GM18909 (cell line): ENCODE measurements around the gene PPP1R15B.

ENCODE experiments used
- ATAC-seq: cut with Tn5 transposase; IDR thresholded peaks from one replicate; pipeline ENCODE4 v1.9.1; 2021; ENCODE audit warnings: mild to moderate bottlenecking; ENCODE audit not compliant: unreplicated experiment, poor library complexity

Gene PPP1R15B

DNA sequence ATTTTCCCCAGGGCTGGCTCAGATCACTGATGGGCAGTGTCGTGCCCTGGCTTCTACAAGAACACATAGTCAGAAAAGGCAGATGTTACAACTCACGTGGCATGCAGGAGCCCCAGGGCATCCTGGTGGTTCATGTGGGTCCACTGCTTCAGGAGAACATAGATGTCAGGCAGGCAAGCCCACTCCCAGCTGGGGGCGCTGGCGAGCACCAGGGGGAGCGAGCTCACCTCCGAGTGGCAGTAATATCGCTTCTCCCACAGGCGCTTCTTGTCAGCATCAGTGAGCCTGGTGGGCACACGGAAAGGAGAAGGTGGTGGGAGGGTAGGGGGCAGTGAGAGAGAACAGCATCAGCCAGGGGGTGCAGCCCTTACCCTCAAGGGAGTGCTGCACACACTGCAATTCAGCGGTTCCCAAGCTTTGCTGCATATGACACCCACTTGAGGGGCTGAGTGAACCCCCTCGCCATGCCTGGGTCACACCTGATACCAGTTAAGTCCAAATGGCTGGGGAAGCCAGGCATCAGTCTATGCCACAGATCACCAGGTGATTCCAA lies 34.3 kb upstream of the PPP1R15B start:
- ATAC-seq: no peak

DNA sequence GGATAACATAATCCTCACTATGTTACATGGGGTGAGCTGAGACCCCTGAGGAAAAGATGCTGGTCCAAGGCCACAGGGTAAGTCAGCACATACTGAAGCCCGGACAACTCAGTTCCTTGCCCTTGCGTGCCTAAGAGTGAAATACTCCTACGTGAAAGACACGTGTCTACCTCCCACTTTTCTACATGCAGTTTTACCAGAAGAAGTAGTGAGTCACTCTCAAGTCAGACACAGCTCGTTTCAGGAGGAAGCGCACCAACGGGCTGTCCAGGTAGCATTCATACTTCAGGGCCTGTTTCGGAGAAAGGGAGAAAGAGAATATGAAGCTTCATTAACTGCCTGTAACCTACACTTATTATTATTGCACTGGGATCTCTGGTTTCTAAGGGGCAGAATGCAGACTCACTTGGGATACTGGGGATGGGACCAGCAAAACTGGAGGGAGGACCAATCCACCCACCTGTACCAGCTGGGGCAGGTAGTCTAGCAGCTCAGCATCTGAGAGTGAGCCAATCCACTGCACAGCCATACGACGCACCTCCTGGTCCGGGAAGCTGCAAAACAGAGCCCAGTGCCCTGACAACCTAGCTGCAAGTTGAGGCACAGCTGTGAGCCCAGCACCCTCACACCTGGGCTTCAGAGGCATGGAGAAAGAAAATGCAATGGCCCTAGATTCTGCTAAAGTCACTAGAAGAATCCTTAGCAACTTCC lies 32.4 kb upstream of the PPP1R15B start:
- no peak for ATAC-seq

DNA sequence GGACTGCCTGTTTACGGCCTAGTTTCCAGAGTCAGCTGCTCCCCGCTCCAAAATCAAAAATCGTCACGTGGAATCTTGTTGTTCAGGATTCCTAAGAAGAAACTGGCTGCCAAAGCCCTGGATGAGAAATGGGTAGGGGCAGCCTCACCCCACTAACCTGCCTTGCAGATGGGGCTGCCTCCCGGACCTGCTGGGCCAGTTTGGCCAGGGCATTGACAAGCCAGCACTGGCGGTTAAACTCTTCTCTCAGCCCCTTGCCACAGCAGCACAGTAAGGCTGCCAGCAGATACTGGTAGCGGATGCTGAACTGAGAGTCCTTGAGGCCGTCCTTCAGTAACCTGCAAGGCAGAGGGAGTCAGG lies 31.6 kb upstream of the PPP1R15B start:
- ATAC-seq: no peak

DNA sequence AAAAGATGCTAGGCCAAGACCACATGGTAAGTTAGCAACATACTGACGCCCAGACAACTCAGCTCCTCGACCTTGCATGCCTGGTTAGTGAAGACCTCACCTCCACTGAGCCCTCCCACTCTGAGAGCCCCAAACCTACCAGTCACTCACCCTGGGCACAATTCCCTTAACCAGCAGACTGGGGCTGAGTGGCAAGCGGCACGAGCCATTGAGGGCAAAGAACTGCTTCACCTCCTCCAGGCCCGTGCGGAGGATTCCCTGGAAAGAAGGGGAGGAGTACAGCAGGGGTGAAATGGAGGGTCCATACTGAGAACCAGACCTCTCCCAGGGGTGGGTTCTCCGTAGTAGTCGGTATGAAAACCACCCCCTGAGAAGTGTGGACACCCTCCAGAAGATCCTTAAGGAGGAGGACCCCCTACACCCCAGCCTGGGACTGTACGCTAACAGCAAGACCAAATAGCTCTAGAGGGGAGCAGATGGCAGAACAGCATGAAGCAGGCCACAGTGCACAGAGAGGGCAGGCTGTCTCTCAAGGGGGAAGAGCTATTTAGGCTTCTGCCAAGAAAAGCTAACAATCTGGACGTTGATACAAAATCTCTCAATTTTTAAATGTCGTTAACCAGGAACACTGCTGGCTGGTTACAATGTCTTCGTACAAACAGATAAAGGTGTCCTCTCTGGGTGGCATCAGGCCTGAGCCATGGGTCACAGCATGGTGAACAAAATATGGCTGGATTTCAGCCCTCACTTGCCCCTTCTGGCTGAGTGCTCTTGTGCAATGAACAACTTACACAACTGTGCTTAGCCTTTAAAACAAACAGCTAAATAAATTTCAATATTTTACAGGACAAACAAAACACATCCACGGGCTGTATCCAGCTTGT lies 31.0 kb upstream of the PPP1R15B start:
- ATAC-seq: no peak

DNA sequence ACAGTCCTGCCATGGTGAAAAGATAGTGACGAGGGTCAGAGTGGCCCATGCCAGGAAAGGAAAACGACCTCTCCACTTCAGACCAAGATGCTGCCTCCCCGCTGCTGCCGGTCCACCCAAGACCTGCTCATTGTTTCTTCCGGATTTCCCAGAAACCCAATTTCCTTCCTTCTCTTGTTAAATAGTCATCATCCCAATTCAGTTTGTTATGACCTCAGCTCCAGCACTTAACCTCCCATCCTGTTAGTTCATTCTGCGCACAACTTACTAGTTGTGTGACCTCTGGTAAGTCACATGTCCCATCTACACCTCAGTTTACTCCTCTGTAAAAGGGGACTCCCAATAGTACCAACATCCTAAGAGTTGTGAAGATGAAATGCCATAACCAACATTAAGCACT lies 29.9 kb upstream of the PPP1R15B start:
- no peak for ATAC-seq

DNA sequence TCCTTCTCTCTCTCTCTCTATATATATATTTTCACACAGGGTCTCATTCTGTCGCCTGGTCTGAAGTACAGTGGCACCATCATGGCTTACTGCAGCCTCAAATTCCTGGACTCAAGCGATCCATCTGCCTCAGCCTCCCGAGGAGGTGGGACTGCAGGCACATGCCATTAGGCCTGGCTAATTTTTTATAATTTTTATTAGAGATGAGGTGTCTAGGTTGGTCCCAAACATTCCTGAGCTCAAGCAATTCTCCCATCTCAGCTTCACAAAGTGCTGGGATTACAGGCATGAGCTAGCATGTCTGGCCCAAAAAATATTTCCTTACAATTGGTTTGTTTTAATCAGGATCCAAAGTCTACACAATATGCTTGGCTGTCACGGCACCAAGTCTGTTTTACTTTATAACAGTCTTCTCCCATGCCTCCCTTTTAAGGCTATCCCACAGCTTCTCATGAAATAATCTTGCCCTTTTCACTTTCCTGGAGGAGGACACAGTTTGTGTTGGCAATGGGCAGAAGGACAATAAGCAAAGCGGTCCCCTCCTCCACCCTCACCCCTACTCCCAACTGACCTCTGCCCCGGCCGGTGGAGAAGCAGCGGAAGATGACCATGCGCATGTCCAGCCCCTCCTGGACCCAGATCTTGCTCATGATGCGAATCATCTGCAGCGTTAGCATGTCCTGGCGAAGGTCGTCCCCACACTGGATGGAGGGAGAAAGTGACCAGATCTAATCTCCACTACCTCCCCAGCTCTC lies 28.2 kb upstream of the PPP1R15B start:
- no peak for ATAC-seq

DNA sequence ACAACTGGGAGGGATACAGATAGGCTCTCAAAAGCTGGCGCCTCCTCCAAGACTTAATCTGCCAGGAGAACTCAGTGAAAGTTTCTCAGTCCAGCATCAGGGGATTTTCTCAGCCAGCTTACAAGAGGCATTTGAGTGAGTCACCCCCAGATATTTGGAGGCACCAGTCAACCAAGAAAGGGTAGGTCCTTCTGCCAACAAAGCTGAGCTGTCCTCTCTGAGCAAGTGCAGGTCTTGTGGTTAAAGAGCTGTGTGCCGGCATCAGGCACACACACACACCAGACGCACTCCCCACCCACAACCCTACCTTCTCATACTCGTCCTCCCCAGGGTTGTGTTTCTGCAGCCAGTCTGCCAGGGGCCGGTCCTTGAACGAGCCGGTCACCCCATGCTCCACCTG lies 27.0 kb upstream of the PPP1R15B start:
- no peak for ATAC-seq

DNA sequence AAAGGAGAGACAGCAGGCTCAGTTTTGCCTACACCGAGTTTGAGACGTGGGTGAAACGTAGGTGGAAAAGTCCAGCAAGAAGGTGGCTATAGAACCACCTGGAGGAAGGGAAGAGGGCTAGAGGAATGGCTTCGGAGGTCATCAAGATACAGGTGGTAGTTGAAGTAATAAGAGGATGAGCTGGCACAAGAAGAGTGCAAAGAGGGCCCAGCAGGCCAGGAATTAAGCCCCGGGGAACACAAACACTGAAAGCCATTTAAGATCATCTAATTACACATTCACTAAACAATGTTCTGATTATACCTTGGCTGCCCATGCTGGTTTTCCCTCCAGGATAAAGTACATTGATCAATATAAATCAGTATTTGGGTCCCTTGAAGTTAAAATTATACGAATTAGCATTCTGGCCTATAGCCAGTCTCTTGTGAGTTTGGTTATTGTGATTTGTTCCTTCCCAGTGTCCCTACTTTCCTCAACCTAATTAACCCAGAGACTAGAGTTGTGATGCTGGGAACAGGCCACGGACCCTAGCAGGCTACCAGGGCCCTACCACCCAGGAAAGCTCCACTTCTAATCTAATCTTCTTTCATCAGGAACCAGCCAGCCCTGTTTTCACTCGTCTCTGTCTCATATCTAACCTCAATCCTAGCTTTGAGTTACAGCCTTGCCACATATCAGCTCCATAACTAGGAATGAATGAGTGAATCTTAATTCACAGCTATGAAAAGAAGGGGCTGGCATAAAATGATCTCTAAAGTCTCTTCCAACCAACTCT lies 26.4 kb upstream of the PPP1R15B start:
- ATAC-seq: no peak

DNA sequence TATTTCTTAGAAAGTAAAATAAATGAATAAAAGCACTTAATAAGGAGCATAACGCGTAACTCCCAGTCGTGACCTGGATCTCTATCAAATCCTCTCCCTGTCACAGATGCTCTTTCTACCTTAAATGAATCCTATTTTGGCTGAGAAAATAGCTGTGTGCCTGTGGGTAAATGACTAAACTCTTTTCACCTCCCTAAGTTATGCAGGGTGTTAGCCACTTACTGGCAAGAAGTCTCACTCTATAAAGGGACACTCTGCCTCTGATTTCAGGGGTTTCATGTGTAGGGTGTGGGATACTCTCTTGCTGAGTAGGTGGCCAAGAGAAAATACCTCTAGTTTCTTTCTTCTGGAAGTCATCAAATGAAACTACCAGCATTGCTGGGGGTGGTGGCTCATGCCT lies 24.3 kb upstream of the PPP1R15B start:
- no peak for ATAC-seq

DNA sequence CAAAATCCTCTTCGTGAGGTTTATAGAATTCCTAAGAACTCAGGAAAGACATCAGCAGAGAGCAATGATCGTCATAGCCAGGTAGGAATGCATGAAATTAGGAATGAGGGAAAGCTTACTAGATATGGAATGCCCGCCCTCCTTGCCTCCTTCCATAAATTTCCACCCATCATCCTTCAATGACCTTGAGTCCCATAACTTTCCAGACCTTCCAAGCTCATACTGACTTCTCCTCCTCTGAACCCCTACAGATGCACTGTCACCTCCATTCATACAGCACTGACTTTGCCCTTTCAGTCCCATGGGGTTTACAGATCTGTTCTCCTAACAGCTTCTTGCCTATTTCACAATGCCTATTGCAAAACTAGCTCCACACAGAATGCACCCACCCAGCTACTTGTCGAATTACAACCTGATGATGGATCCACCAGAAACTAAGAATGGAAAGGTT lies 23.8 kb upstream of the PPP1R15B start:
- ATAC-seq: no peak

DNA sequence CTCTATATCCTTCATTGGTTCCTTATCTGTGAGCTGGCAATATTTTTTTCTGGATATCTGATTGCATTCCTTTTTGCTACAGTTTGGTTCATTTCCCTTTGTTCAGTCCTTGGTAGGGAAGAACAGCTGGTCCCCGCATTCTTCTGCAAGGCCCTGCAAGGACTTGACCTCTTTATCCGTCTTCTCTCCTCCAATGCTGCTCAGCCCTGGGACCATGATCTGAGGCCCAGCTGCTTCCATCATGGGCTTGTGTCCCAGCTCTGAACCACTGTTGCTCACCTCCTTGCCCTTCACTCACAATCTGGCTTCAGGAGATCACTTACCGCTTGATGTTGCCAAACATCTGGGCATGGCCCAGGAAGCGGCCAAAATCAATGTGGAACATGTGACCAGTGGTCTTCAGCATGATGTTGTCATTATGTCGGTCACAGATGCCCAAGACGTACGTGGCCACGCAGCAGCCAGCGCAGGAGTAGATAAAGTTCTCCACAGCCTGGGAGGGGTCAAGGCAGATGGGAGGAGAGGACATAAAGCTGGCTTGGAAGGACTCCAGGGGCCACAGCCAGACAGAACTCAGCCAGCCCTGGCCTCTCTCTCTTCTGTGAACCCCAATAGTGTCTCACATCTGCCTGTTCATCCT lies 22.6 kb upstream of the PPP1R15B start:
- ATAC-seq: no peak

DNA sequence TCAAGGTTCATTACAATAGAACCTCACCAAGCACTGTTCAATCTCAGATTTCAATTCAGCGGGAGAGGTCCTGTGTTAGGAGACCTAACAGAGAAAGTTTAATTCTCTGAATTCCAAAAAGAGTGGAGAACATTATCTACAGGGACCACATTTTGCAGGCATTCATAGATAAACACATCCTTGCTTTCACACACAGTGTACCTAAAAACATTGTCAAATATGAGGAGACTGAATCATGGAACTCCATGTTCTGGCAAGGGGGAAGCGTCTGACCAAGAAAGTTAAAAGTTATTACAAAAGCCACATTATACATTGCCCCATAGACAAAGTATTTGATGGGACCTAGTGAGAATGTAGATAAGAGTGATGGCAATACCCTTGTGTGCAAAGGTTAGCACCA lies 21.1 kb upstream of the PPP1R15B start:
- ATAC-seq: no peak

DNA sequence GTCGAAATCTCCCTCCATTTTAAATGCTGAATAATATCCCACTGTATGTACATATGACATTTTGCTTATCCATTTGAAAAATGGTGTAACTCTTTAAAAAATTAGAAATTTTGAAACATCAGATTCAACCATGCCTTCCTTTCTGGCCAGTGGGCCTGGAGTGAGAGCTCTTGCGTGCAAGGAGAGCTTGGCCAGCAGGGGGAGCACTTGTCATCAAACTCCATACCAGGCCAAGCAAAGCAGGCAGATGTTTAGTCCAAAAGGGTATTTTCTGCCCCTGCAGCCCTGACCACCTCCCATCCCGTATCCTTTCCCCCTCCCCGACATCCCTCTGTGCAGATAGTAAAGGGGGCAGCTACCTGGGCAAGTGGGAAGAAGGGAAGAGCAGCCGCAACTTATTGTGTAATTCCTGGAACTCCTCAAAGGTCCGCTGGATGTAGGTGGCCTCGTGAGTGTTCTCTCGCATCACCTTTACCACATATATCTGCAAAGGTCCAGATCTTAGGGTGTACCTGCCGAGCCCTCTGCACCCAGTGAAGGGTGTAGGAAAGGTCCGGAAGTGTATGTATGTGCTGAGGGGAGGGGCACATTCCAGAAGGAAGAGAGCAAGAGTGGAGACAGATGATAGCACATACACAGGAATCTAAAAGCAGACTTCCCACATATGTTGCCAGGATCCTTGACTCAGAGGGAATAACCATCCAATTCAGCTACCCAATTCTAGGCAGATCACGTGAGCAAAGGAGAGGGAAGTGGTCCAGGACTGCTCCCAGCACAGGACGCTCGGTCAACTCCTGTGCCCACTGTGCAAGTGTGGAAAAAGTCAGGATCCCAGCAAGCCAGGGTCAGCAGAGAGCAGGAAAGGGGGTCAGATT lies 19.9 kb upstream of the PPP1R15B start:
- ATAC-seq: no peak

DNA sequence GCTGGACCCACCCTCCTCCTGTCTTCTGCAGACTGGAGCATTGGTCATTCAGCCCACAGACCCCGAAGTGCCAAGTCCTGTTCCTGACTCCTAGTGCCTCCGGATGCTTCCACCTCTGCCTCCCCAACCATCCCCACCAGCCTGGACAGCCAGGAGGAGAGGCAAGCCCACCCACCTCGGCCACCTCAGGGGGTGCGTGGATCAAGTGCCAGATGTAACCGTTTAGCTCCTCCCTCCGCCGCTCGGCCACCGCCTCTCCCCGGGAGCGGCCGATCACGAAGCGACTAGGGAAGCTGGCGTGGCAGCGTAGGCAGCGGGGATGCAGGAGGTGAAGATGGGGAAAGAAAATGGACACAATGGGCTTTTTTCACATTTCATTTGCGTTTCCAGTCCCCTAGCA lies 18.1 kb upstream of the PPP1R15B start:
- ATAC-seq: no peak

DNA sequence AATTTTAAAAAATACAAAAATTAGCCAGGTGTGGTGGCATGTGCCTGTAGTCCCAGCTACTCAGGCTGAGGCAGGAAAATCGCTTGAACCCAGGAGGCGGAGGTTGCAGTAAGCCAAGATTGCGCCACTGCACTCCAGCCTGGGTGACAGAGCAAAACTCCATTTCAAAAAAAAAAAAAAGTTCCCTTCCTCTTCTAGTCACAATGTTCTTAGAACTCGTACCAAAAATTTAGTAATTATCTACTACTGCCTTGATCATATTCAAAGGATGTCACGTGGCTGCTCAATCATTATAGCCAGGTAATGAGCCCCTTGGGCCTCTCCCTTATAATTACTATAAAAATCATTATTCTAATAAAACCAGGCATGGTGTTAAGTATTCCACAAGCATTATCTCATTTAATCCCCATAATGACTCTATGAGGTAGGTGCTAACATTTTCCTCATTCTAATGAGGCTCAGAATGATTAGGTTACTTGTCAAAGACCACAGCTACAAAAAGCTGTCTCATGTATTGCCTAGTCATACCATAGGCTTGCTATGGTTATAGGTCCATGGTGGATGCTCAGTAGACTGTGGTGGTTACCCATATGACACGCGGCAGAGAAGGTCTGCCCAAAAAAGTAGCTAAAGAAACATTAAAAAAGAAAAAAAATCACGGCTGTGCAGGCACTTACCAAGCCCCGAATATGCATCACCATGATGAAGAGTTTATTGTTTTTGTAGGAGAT lies 15.5 kb upstream of the PPP1R15B start:
- ATAC-seq: no peak

DNA sequence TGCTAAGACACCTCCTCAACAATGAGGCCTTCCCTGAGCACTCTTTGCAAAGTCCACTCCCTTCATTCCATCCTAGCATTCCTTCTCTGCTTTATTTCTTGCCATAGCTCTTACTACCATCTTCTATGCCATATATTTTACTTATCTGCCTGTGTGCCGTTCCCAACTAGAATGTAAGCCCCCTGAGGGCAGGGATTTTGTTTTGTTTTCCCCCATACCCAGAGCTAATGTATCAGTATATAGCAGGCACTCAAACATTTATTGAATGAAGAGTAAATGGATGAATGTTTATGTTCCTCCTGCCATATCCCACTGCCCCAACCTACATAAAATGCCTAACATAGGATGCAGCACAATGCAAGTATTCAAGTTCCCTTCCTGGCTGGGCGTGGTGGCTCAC lies 14.9 kb upstream of the PPP1R15B start:
- no peak for ATAC-seq

DNA sequence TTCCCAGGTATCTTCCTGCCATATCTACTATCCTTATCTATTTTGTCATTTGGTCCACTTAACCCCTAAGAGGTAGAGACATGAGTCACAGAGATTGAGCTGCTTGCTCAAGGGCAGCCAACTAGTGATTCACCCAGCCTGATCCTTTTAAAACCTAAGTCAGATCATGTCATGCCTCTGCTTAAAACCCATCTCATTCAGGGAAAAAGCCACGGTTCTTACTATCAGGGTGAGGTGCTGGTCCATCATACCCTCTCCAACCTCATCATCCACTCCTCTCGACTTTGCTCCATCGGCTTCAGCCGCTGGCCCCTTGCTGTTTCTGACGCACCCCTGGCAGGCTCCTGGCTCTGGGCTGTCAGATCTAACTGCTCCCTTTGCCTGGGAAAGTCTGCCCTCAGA lies 14.4 kb upstream of the PPP1R15B start:
- no peak for ATAC-seq

DNA sequence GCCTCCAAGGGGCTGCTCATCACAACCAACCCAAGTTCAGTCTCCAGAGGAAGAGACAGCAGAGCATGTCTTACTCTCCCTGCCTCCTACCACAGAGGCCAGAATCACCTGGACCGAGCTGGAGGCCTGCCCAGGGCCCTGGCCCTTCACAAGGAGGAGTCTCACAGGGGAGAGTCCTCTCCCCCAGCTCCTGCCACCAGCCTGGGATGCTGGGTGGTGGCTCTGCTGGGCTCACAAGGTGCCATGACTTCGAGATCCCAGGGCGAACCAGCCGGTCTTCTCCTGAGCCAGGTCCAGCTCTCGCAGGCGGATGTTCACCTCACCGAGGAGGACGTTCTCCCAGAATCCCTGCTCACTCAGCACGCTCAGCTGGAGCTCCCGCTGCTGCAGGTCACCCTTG lies 13.0 kb upstream of the PPP1R15B start:
- no peak for ATAC-seq
